Measurements from ENCODE around the gene PPP1R12C. TPM values are rescaled to one million over a fixed set of nuclear protein-coding genes. Genes with fewer than 3 reads are reported as not detected.
A peak's percentile ranks its signal among the peaks of the same experiment; 100 is the strongest.

PPP1R12C gene
- total RNA-seq, 1 donor: 55.0 TPM

DNA sequence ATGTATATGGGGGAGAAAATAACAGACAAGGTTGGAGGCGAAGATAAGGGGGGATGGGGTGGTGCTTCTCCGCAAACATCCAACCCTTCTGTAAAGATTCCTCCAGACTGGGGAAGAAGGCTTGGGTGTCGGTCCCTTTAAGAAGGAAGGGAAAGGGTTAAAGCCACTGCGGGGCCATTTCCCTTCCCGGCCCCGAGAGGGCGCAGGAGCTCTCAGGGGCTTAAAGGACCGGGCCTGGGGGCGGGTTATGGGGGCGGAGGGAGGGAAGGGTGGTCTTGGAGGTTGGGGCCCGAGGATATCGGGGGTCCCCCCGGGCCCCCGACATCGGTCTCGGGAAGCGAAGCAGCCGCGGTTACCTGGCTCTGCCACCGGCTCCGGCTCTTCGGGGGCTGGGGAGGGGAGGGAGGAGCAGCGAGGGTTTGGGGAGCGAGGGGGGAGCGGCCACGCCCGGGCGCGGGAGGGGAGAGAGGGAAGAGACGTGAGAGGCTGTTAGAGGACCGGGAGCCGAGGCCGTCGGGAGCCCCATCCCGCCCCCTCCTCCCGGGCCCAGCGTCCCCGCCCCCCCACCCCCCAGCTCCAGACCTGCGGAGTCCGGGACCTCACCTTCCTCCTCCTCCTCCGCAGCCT lies 28.8 kb upstream of the PPP1R12C start:
- H3K36me3 ChIP-seq (ENCODE audit: insufficient read depth, low read length): no peaks in the 10 kb centered on the region
- no peaks in the 10 kb centered on the region for H3K4me1 ChIP-seq (ENCODE audit: insufficient read depth, low read length)
- peak; percentile 86 for DNase-seq (ENCODE audit: insufficient read length, low spot score, missing footprints)
- no peak overlapping the region for H3K4me3 ChIP-seq (ENCODE audit: insufficient read depth, low read length)
- H4K20me1 ChIP-seq (ENCODE audit: insufficient read depth, low read length): no peaks in the 10 kb centered on the region
- no peaks in the 10 kb centered on the region for H3K9me3 ChIP-seq (ENCODE audit: low read depth, low read length)
- TF ChIP-seq, protein P1, sequence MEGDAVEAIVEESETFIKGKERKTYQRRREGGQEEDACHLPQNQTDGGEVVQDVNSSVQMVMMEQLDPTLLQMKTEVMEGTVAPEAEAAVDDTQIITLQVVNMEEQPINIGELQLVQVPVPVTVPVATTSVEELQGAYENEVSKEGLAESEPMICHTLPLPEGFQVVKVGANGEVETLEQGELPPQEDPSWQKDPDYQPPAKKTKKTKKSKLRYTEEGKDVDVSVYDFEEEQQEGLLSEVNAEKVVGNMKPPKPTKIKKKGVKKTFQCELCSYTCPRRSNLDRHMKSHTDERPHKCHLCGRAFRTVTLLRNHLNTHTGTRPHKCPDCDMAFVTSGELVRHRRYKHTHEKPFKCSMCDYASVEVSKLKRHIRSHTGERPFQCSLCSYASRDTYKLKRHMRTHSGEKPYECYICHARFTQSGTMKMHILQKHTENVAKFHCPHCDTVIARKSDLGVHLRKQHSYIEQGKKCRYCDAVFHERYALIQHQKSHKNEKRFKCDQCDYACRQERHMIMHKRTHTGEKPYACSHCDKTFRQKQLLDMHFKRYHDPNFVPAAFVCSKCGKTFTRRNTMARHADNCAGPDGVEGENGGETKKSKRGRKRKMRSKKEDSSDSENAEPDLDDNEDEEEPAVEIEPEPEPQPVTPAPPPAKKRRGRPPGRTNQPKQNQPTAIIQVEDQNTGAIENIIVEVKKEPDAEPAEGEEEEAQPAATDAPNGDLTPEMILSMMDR (IDR thresholded peaks at IDR 0.05; ENCODE audit: extremely low read depth, low read depth, low read length): peak; percentile 37
- H3K27ac ChIP-seq (ENCODE audit: low read depth, low read length): no peak overlapping the region
- peaks cover 52% of the 10 kb centered on the region for H3K27me3 ChIP-seq (ENCODE audit: insufficient read depth, low read length)
- H3K79me2 ChIP-seq (ENCODE audit: insufficient read depth, low read length): no peaks in the 10 kb centered on the region
- H2AFZ ChIP-seq (ENCODE audit: low read length): no peak overlapping the region
- H3K4me2 ChIP-seq (ENCODE audit: insufficient read depth, low read length): no peak overlapping the region

DNA sequence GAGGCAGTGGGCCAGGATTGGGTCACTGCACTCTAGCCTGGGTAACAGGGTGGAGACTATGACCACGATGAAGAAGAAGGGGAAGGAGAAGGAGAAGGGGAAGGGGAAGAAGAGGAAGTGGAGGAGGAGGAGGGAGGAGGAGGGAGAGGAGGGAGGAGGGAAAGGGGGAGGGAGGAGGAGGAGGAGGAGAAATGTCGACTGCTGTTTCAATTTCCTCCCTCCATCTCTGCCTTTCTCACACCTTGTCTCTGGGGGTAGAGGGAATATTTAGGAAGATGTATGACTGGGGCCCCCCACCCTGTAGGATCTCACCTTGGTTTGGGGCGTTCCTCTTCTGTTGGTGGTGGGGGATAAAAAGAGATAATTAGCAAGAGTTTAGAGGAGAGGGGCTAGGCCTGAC lies 27.8 kb upstream of the PPP1R12C start:
- Histone ChIP-seq H4K20me1 (ENCODE audit: insufficient read depth, low read length) (no peaks in the 10 kb centered on the region), H3K9me3 (ENCODE audit: low read depth, low read length) (no peaks in the 10 kb centered on the region), H3K27me3 (ENCODE audit: insufficient read depth, low read length) (peaks cover 52% of the 10 kb centered on the region), H3K4me3 (ENCODE audit: insufficient read depth, low read length) (no peak overlapping the region), H3K79me2 (ENCODE audit: insufficient read depth, low read length) (no peaks in the 10 kb centered on the region), H3K4me1 (ENCODE audit: insufficient read depth, low read length) (no peaks in the 10 kb centered on the region), H3K27ac (ENCODE audit: low read depth, low read length) (no peak overlapping the region), H3K4me2 (ENCODE audit: insufficient read depth, low read length) (no peak overlapping the region), H2AFZ (ENCODE audit: low read length) (no peak overlapping the region), H3K36me3 (ENCODE audit: insufficient read depth, low read length) (no peaks in the 10 kb centered on the region)
- no peak for DNase-seq (ENCODE audit: insufficient read length, low spot score, missing footprints)
- TF ChIP-seq, protein P1 (IDR thresholded peaks at IDR 0.05; ENCODE audit: extremely low read depth, low read depth, low read length): no peak

DNA sequence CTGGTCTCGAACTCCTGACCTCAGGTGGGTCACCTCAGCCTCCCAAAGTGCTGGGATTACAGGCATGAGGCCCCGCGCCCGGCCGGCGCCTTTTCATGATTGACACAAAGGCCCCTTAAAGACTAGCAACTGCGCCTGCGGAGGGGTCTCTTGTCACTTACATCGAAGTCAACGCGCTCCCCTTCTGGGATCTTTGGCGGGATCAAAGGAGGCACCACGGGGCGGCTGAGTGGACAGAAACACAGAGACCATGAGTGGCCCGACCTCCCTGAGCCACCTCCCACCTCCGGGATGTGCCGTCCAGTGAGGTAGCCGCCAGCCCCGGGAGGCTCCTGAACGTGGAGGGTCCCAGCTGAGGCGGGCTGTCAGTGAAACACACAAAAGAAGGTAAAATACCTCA lies 24.3 kb upstream of the PPP1R12C start:
- H3K27me3 ChIP-seq (ENCODE audit: insufficient read depth, low read length): peaks cover 34% of the 10 kb centered on the region
- no peak overlapping the region for H3K4me2 ChIP-seq (ENCODE audit: insufficient read depth, low read length)
- no peak for DNase-seq (ENCODE audit: insufficient read length, low spot score, missing footprints)
- H3K36me3 ChIP-seq (ENCODE audit: insufficient read depth, low read length): no peaks in the 10 kb centered on the region
- H3K4me1 ChIP-seq (ENCODE audit: insufficient read depth, low read length): no peaks in the 10 kb centered on the region
- no peak overlapping the region for H3K27ac ChIP-seq (ENCODE audit: low read depth, low read length)
- H3K79me2 ChIP-seq (ENCODE audit: insufficient read depth, low read length): no peaks in the 10 kb centered on the region
- H3K4me3 ChIP-seq (ENCODE audit: insufficient read depth, low read length): no peak overlapping the region
- H3K9me3 ChIP-seq (ENCODE audit: low read depth, low read length): no peaks in the 10 kb centered on the region
- no peaks in the 10 kb centered on the region for H4K20me1 ChIP-seq (ENCODE audit: insufficient read depth, low read length)
- TF ChIP-seq, protein P1 (IDR thresholded peaks at IDR 0.05; ENCODE audit: extremely low read depth, low read depth, low read length): no peak
- H2AFZ ChIP-seq (ENCODE audit: low read length): no peak overlapping the region

DNA sequence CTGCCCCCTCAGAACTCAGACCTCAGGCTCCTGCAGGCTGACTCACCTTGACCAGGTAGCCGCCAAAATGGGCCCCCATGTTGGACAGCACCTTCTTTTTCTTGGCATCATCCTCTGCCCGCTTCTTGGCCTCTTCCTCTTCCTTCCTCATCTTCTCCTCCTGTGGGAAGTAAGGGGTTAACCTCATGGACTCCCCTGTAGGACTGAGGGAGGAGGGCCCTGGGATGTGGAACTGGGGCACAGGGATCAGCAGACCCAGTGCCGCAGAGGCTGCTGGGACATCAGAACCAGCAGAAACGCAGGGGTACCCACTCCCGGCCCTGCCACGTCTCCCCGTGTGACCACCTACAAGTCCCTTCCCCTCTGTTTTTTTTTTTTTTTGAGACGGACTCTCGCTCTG lies 20.5 kb upstream of the PPP1R12C start:
- Histone ChIP-seq H3K27ac (ENCODE audit: low read depth, low read length) (no peak overlapping the region), H4K20me1 (ENCODE audit: insufficient read depth, low read length) (no peaks in the 10 kb centered on the region), H3K4me3 (ENCODE audit: insufficient read depth, low read length) (no peak overlapping the region), H3K9me3 (ENCODE audit: low read depth, low read length) (no peaks in the 10 kb centered on the region), H3K4me2 (ENCODE audit: insufficient read depth, low read length) (no peak overlapping the region), H2AFZ (ENCODE audit: low read length) (no peak overlapping the region), H3K79me2 (ENCODE audit: insufficient read depth, low read length) (no peaks in the 10 kb centered on the region), H3K36me3 (ENCODE audit: insufficient read depth, low read length) (no peaks in the 10 kb centered on the region), H3K4me1 (ENCODE audit: insufficient read depth, low read length) (no peaks in the 10 kb centered on the region), H3K27me3 (ENCODE audit: insufficient read depth, low read length) (peaks cover 18% of the 10 kb centered on the region)
- peak; percentile 21 for DNase-seq (ENCODE audit: insufficient read length, low spot score, missing footprints)
- TF ChIP-seq, protein P1 (IDR thresholded peaks at IDR 0.05; ENCODE audit: extremely low read depth, low read depth, low read length): no peak

Data from osteoblast (primary cell).